Measurements from ENCODE around the gene SS18L1.

DNA sequence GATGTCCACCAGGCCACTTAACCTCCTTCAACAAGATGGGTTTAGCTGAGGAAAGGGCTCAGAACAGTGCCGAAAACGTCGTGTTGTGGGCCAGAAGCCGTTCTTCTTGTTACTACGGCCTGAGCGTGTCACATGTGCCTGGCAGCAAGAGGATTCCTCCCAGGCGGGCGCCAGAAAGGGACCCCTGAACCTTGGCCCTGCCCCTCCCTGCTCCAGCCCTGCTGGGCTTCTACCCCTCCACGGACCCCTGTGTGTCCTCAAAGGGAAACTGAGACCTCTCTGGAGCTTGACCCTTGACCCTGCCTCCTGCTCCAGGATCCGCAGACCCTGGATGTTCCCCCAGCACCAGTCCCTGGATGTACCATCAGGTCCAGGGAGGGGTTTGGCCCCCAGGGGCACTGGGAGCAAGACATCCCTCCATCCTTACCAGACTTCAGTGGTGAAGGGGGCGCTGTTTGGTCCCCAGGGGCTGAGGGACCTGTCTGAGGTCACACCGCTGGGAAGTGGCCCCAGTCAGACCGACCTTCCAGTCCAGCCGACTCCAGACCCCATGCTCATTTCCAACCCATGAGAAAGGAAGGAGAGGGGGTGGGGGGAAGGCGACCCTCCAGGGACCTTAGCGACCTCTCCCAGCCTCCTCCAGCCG lies 66.4 kb downstream of the SS18L1 start:
- TF ChIP-seq, protein P1, sequence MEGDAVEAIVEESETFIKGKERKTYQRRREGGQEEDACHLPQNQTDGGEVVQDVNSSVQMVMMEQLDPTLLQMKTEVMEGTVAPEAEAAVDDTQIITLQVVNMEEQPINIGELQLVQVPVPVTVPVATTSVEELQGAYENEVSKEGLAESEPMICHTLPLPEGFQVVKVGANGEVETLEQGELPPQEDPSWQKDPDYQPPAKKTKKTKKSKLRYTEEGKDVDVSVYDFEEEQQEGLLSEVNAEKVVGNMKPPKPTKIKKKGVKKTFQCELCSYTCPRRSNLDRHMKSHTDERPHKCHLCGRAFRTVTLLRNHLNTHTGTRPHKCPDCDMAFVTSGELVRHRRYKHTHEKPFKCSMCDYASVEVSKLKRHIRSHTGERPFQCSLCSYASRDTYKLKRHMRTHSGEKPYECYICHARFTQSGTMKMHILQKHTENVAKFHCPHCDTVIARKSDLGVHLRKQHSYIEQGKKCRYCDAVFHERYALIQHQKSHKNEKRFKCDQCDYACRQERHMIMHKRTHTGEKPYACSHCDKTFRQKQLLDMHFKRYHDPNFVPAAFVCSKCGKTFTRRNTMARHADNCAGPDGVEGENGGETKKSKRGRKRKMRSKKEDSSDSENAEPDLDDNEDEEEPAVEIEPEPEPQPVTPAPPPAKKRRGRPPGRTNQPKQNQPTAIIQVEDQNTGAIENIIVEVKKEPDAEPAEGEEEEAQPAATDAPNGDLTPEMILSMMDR (conservative IDR thresholded peaks at IDR 0.05; ENCODE audit: low read depth, low read length), result no peak
- TF ChIP-seq EZH2 (IDR thresholded peaks at IDR 0.05; ENCODE audit: low read length, unreplicated experiment), result no peak
